Measurements from ENCODE around the gene CAMTA1.
A peak's percentile ranks its signal among the peaks of the same experiment; 100 is the strongest.

Gene CAMTA1

GRCh38 chr1:7047866-7048265 lies 262.6 kb downstream of the CAMTA1 start:
- no peak for DNase-seq

DNA sequence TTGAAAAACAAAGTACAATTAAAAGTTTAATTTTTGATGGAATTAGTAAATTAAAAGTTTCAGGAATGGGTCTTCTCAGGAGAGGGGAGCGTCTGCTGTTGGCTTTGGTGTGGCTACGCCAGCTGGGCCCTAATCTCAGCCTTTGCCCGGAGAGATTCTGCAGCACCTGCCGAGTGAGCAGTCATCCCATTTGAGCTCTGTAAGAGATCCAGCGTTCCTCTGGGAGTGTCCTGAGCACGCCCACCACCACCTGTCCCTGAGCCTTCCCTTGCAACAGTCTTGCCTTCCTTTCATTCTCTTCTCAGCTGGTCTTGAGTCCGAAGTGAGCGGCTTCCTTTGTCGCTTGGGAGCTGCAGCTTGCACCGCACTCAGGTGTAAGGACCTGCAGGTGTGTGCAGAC lies 263.1 kb downstream of the CAMTA1 start:
- DNase-seq = no peak

- DNase-seq = no peak
These were observed 264.8 kb downstream of the CAMTA1 start for GRCh38 chr1:7049913-7050625.

DNA sequence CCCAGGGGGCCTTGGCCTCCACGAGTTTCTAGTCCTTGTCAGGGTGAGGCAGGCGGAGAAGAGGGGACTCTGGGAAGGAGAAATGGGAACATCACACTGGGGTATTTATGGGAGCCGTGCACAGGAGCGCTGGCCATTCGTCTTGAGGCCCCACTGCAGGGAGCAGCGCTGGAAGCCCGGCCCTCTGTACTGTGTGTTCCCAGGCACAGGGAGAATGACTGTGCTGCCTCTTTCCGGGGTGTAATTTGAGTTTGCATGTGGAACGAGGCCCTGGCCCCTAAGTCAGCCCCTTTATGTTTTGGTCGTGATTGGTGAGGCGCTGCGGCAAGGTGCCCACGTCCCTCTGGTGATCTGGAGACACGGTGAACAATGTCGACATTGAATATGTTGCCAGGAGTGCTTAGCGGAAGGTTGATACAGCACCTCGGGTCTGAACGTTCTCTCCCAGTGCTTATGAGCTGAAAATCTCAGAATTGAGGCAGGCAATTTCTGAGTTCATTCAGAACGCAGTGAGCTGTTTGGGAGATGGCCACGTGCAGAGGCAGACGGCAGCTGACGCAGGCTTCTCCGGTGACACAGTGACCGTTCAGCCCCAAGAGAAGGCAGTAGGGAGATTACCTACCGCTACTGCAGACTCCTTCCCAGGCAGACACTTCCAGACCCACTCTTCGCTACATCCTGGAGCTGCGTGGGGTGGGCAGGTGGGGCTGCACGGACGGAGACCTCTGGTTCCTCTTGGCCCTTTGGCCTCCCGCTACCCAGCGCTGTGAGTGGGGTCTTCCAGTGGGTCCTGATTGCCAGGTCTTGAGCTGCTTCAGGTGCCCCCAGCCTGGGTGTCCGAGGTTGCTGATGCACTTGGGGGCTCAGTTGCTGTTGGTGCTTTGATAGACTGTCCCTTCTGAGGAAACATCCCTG lies 265.8 kb downstream of the CAMTA1 start:
- DNase-seq = no peak

- no peak for DNase-seq
These were observed 267.4 kb downstream of the CAMTA1 start for GRCh38 chr1:7052701-7053100.

DNA sequence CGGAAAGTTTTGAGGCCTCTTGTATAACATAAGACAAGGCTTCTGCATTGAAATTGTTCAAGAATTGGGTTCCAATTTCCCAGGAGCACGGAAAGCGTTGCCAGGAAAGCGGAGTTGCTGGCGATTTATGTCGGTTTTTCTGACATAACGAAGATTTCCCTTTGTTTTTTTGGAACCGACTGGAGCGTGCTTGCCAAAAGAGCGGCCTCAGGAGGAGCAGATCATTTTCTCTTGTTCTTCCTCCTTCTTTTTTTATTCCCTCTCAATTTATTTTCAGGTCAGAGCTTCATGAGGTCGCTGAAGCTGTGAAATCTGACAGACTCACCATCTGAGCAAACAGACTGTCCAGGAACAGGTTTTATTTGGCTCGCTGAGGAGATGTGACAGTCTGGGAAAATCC lies 275.5 kb downstream of the CAMTA1 start:
- DNase-seq = no peak

DNA sequence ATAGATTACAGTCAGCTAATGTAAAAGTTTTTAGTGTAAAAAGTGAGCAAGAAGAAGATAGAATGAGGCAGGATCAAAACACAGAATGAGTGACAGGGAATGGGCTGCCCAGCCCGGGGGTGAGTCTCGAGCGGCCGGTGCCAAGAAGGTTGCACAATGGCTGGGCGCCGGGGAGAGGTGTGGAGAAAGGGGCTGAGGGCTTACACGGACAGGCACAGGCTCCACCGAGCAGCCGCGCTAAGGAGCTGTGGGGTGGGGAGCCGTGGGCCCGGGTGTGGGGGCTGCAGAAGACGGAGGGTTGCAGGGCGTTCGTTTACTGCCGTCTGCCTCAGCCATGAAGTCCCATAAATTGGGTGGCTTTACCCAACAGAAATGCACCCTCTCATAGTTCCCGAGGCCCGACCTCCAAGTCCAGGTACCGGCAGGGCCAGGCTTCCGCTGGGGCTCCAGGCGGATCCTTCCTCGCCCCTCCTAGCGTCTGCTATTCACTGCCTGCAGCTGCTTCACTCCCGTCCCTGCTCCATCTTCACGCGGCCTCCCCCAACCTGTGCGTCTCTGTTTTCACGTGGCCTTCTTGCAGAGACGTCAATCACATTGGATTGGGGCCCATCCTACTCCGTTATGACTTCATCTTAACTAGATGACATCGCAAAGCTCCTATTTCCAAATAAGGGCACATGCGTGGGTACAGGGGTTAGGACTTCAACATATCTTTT lies 277.2 kb downstream of the CAMTA1 start:
- DNase-seq = no peak

DNA sequence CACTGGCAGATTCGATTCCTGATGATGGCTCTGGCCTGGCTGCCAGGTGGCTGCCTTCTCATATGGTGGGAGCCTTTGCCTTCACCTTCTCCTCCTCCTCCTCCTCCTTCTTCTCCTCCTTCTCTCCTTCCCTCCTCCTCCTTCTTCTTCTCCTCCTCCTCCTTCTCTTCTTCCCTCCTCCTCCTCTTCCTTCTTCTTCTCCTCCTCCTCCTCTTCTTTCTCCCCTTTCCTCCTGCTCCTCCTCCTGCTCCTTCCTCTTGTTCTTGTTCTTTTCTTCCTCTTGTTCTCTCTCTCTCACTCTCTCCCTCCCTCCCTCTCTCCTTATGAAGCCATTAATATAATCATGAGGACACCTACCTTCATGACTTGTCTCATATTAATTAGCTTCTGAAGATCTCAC lies 278.7 kb downstream of the CAMTA1 start:
- no peak for DNase-seq

- no peak for DNase-seq
These were observed 283.3 kb downstream of the CAMTA1 start for GRCh38 chr1:7068552-7068951.

- no peak for DNase-seq
These were observed 284.7 kb downstream of the CAMTA1 start for GRCh38 chr1:7069931-7070330.

DNA sequence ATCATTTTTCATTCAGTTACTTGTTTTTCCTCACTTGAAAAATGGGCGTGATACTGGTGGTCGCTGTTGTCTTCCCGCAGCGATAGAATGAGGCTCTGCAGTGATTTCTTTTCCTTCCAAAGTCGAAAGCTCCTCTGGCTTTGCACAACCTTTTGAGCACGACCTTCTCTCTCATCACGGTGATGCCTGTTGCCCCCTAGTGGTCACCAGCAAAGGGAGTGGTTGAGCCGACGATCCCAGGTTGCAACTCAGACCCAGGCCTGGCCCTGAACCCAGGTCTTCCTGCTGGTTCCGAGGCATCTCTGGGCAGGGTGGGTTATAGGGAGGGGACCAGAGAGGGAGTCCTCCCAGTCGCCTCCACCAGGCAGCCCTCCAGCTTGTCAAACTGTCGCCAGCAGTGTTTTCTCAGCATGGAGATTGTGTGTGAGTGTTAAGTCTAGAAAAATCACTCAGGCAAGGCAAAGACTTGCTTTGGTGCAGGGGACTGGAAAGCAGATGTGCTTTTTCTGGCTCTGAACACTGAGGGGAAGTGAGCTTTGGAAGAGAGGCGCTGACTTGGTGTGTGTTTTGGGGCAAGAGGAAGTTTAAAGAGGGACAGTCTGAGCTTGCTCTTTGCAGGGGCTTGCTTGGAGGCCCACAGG lies 285.3 kb downstream of the CAMTA1 start:
- DNase-seq = peak; percentile 70

DNA sequence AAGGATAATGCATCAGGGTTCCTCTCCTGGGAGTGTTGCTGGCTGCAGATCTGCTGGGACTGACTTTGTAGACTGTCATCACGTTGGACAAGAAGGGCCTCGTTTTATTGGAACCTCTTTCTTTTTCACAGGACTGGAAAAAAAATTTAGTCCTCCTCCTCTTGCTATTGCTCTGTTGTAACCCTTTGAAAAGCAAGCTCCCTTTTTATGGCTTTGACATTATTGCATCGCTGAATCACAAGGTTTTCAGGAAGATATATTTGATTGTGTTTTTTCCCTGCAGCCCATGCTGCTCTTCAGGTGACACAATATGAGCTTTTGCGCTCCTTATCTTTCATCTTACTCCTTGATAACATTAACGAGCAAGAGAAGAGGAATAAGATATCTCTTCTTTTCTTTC lies 290.9 kb downstream of the CAMTA1 start:
- no peak for DNase-seq

GRCh38 chr1:7076572-7076971 lies 291.3 kb downstream of the CAMTA1 start:
- no peak for DNase-seq

DNA sequence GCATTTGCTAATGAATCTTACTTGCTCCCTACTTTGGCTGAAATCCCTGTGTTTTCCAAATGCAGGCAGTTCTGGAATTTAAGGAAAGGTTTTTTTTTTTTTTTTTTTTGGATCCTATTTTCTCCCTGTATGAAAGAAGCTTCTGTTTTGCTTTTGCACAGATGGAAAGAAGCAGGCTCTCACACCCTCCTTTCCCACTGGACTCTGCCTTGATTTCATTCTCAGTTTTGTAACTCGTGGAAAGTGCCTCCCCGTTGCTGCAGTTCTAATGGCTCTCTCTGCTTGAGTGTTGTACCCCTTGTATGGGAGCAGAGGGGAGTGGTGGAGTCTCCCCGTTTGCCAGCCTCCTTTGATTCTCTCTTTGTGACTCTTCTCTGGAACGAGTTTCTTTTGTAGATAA lies 291.9 kb downstream of the CAMTA1 start:
- DNase-seq = no peak

DNA sequence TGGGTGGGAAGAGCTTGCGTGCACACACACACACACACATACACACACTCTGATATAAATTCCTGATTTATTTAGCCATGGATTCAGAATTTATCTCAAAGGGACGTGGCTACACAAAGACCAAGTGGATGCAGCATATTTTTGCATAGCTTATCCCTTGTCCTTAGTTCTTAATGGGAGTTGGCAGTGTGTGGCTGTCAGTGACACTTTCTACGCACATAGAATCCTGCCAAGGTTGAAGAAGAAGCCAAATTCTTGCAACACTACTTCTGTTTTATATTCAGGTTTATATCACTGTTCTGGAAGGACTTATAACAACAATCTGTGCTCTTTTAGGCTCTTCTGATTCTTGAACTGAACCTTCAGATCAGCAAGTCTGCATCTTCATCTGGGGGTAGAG lies 292.7 kb downstream of the CAMTA1 start:
- DNase-seq = no peak

GRCh38 chr1:7079637-7080036 lies 294.4 kb downstream of the CAMTA1 start:
- no peak for DNase-seq

GRCh38 chr1:7084232-7084894 lies 299.1 kb downstream of the CAMTA1 start:
- DNase-seq = no peak

DNA sequence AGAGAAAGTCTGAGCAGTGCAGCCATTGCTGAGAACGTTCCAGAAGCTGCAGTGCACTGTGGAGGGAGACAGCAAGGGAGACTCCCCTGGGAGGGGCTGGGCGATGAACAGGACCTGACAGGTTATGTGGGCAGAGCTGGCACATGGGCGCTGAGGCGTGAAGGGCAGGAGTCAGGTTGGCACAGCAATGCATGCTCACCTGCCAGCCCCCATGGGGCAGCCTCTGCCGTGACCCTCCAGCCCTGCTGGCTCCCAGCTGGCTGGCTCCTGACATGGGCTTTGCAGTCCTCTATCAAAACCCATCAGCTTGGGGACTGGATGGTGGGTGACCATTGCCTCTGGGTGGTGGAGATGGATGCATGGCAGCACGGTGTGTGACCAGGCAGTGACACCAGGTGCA lies 300.3 kb downstream of the CAMTA1 start:
- DNase-seq = no peak

DNA sequence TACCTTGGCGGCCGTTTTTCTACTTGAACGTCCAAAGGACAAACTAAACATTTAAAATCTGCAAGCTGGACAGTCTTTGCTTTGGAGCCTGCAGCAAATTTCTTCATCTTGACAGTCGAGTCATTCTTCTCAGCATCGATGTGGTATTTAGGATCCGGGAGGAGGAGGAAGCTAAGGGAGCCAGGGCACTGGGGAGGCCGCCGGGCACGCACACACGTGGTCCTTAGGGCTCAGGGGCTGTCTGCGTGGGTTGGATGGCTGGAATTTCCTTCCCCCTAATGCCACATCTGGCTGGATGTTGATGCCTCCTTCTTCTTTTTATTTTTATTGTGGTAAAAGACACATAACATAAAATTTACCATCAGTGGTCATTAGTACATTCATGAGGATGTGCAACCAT lies 300.9 kb downstream of the CAMTA1 start:
- DNase-seq = no peak

DNA sequence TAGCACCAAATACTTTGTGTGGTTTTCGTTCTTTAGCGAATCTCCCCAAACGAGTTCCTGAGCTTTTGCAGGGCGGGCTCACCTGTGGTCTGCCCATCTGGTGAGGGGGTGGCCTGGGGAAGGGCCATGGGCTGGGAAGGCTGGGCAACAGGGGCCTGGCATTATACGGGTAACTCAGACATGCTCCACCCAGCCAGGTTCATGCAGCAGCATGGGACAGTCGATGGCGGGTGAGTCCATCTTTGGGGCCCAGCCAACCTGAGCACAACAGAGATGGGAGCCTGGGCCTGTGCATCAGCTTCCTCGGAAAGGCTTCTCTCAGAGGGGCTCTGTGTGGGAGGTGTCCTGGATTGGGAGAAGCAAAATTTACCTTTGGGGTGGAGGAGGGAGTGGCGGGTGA lies 302.6 kb downstream of the CAMTA1 start:
- DNase-seq = no peak

- no peak for DNase-seq
These were observed 304.2 kb downstream of the CAMTA1 start for GRCh38 chr1:7089497-7089896.

DNA sequence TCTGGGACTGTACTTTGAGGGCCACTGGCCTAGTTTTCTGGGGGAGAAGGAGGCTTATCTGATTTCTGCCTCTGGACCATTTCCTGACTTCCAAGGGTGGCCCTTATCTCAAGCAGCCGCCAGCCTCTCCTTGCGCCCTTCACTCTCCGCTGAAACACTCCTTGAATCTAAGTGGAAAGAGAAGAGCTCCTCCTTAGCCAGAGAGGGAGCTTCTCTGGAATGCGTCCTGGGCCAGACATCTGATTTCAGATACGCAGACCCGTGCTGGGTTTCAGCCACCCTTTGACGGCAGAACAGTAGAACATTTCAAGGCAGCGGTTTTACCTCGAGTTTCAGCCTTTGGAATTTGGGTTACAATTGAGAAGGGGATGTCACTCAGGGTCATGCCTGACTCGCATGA lies 308.0 kb downstream of the CAMTA1 start:
- no peak for DNase-seq

DNA sequence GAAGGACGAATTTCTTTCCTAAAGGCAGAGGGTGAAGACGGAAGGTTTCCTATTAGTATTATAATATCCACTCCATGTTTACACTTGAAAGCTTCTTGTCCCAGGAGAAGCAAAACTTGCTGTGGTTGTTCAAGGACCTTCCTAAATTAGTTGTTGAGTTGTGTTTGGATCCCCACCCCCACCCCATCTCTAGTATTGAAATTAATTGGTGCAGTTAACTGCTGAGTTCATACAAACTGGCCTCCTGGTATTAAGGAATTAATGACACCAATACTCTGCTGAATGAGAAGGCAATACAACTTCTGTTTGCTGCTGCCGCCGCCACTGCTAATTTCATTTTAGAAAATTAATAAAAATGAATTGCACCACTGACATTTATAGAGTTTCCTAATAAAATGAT lies 308.8 kb downstream of the CAMTA1 start:
- DNase-seq = no peak
